ENCODE measurements around the gene NECAB3.

NECAB3 gene

GRCh38 chr20:33671573-33672288 lies 2.5 kb downstream of the NECAB3 start:
- Mint-ChIP-seq H3K9me3 (no peaks in the 10 kb centered on the region), H3K36me3 (ENCODE audit: low read depth) (peaks cover 19% of the 10 kb centered on the region), H3K4me3 (no peak overlapping the region), H3K27ac (peak overlapping the region; percentile 61), H3K4me1 (peaks cover 44% of the 10 kb centered on the region), H3K27me3 (ENCODE audit: low read depth, poor library complexity) (no peaks in the 10 kb centered on the region)
- TF ChIP-seq CTCF (IDR thresholded peaks at IDR 0.05) = no peak
- DNase-seq = no peak

- H3K4me1 Mint-ChIP-seq = peaks cover 45% of the 10 kb centered on the region
- peaks cover 18% of the 10 kb centered on the region for H3K36me3 Mint-ChIP-seq (ENCODE audit: low read depth)
- H3K27ac Mint-ChIP-seq = peak overlapping the region; percentile 72
- no peak for DNase-seq
- no peaks in the 10 kb centered on the region for H3K9me3 Mint-ChIP-seq
- no peaks in the 10 kb centered on the region for H3K27me3 Mint-ChIP-seq (ENCODE audit: low read depth, poor library complexity)
- no peak for TF ChIP-seq CTCF (IDR thresholded peaks at IDR 0.05)
- peak overlapping the region; percentile 61 for H3K4me3 Mint-ChIP-seq
Measured at GRCh38 chr20:33670715-33671499, 3.3 kb downstream of the NECAB3 start.

GRCh38 chr20:33669873-33670640 lies 4.2 kb downstream of the NECAB3 start:
- Mint-ChIP-seq H3K36me3 (ENCODE audit: low read depth) (peaks cover 18% of the 10 kb centered on the region), H3K27ac (peak overlapping the region; percentile 85)

GRCh38 chr20:33669224-33669623 lies 5.0 kb downstream of the NECAB3 start:
- DNase-seq = no peak
- no peak for TF ChIP-seq CTCF (IDR thresholded peaks at IDR 0.05)
- no peaks in the 10 kb centered on the region for H3K9me3 Mint-ChIP-seq
- no peaks in the 10 kb centered on the region for H3K27me3 Mint-ChIP-seq (ENCODE audit: low read depth, poor library complexity)
- H3K27ac Mint-ChIP-seq = no peak overlapping the region
- H3K36me3 Mint-ChIP-seq (ENCODE audit: low read depth) = peaks cover 18% of the 10 kb centered on the region
- H3K4me3 Mint-ChIP-seq = no peak overlapping the region
- H3K4me1 Mint-ChIP-seq = peaks cover 45% of the 10 kb centered on the region

More at GRCh38 chr20:33669873-33670640, 4.2 kb downstream of the NECAB3 start:
- Mint-ChIP-seq H3K9me3 (no peaks in the 10 kb centered on the region), H3K4me1 (peaks cover 42% of the 10 kb centered on the region), H3K4me3 (no peak overlapping the region), H3K27me3 (ENCODE audit: low read depth, poor library complexity) (no peaks in the 10 kb centered on the region)
- TF ChIP-seq CTCF (IDR thresholded peaks at IDR 0.05) = no peak
- no peak for DNase-seq

- no peaks in the 10 kb centered on the region for H3K9me3 Mint-ChIP-seq
- no peaks in the 10 kb centered on the region for H3K27me3 Mint-ChIP-seq (ENCODE audit: low read depth, poor library complexity)
- H3K4me1 Mint-ChIP-seq = peaks cover 44% of the 10 kb centered on the region
- TF ChIP-seq CTCF (IDR thresholded peaks at IDR 0.05) = no peak
- H3K36me3 Mint-ChIP-seq (ENCODE audit: low read depth) = peaks cover 18% of the 10 kb centered on the region
- H3K27ac Mint-ChIP-seq = peak overlapping the region; percentile 59
- no peak overlapping the region for H3K4me3 Mint-ChIP-seq
- no peak for DNase-seq
Measured at GRCh38 chr20:33668466-33669155, 5.6 kb downstream of the NECAB3 start.
